NCI-H1694 treated with DMSO at 0.1 percent for 48 hours (cell line): ENCODE measurements around the gene HIC1.

Experiments used
- DNase-seq: peaks from one replicate; lab custom pipeline; 2025; lab: John Stamatoyannopoulos, UW

Gene HIC1

DNA sequence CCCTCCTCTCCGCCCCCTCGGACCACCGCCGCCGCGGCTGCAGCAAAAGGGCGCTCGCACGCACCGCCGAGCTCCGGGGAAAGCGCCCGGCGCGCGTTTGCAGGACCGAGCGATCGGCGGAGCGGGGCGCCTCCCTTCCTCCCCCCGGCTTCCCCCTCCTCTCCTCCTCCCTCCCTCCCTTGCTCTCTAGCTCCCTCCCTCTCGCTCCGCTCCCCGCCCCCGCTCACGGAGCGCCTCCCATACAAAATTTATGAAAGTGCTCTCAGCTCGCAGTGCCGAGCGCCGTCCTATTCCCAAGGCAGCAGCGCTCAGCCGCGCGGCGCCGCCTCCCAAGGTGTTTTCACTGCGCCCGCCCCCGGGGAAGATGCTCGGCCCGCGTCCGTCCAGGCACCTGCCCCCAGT is 29.7 kb upstream of the HIC1 start, which contains the start of gene RTN4RL1:
Gene RTN4RL1, minus strand, starts transcription at position 115 of the 402 bp plus-strand sequence. CDS start 469 bp downstream, outside the sequence.
- DNase-seq: peak; percentile 73

DNA sequence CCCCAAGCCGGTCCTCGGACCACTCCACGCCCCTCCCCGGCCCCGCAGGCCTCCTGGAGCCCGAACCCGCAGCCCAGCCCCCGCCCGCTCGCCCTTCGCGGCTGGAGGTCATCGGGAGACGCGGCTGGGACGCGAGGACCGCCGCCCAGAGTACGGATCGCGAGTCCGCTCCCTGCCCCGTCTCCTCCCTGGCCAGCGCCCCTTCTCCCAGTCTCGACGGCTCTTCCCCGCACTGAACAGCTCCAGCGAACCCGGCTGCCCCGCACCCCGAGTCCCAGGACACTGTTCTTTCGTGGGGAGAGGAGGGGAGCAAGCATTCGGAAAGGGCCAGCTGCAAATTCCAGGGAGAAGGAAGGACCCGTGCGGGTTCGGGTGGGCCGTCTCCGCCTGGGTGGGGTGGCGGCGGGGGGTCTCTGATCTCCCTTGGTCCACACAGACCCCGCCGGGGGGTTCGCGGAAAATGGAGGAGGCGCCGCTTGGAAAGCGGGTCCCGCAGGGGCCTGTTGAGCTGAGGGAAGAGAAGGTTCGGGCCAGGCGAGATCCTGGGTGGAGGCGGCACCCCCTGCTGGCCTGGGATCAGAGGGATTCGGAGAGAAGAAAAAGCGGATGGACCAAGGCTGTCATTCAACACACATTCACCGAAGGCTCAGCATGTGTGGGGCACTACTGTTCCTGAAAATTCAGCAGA is 29.1 kb upstream of the HIC1 start:
- DNase-seq: peak; percentile 85

DNA sequence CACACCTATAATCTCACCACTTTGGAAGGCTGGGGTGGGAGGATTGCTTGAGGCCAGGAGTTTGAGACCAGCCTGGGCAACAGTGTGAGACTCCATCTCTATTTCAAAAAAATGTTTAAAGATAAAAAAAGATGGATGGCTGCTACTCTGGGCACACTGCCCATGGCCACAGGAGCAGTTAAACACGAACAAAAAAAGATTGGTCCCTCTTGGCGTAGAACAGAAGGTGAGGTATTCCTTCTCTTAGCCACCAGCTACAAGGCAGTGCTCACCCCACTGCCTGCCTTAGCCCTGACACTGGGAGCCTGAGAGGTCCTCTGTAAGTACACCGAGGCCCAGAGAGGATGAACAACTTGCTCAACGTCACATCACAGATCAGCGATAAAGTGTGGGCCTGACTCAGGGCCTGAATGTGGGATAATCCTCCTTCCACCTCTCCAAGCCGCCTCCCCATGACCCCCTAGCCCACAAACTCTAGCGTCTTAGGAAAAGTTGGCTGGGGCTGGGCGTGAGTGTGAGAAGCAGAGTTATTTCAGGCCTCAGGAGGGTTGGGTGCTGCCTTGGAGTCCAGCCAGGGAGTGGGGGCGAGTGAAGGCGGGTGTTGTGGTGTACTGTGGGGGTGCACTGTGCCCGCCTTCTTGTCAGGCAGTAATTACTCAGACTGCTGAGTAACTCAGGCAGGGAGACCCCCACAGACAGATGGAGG is 27.2 kb upstream of the HIC1 start:
- no peak for DNase-seq

- DNase-seq: no peak
Observed at GRCh38 chr17:2028234-2028614, 26.7 kb upstream of the HIC1 start.

- DNase-seq: no peak
Observed at GRCh38 chr17:2028737-2029136, 26.2 kb upstream of the HIC1 start.

GRCh38 chr17:2029911-2030778 is 24.8 kb upstream of the HIC1 start, which contains the start of gene DPH1:
DPH1 (plus strand) TSS chr17:2030153; CDS start chr17:2030170, 17 bp downstream.
- DNase-seq: peak; percentile 83

GRCh38 chr17:2030779-2031163 is 24.1 kb upstream of the HIC1 start:
- no peak for DNase-seq

DNA sequence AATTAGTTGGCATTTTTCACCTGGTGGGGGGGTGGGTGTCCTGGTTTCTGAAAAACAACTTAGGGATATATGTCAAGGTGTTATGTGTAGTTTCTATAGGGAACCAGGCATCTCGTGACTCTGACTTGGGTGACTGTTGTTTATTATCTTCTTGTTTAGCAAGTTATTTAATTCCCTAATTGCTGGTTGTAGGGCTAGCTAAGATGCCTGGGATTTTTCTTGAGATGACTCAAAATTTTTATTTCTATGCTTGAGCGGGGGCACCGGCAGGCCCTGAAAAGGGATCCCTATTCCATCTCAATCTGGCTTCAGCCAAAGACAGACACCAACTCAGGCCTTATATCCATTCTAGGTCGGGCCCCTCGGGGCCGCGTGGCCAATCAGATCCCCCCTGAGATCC is 21.8 kb upstream of the HIC1 start:
- DNase-seq: no peak

DNA sequence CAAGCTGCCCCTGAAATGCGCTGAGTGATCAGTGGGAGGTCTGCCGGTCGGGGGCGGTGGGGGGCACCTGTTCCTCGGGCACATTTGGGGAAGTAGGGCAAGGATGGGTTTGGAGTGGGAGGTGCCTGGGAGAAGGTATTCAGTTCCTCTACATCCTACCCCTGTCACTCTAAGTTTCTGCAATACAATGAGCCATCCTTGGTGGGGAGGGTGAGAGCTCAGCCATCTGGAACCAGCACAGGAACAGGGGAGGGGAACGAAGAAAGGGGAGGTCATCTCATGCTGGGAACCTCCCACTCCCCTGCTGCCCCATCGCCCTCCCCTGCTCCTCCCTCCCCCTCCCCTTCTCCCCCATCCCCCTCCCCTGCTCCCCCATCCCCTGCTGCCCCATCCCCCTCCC is 20.7 kb upstream of the HIC1 start:
- DNase-seq: peak; percentile 31

DNA sequence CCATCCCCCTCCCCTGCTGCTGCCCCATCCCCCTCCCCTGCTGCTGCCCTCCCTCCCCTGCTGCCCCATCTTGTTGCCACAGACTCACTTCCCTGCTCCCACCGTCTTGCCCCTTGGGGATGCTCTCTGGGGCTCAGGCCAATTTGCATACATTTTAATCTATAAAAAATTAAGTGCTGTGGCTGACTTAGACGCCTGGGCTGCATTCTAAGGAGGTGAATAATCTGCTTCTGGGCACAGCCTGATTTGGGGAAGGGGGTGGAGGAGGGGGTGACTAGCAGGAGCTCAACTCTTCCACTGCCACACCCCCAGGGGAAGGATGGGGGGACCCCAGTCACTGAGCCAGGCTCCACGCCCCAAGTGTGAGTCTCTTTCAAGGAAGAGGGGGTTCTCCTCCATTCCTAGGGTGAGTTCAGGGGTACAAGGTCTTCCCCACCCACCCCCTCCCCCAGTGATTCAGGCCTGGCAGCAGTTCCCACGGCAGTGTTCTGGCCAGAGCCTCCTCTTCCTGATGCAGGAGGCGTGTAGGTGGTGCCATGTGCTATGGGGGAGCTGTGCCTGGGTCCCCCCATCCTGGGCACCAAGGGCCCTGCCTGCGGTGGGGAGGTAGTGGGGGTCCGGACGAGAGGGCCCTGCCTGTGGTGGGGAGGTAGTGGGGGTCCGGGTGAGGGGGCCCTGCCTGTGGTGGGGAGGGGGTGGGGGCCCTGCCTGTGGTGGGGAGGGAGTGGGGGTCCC is 19.9 kb upstream of the HIC1 start:
- DNase-seq: no peak

DNA sequence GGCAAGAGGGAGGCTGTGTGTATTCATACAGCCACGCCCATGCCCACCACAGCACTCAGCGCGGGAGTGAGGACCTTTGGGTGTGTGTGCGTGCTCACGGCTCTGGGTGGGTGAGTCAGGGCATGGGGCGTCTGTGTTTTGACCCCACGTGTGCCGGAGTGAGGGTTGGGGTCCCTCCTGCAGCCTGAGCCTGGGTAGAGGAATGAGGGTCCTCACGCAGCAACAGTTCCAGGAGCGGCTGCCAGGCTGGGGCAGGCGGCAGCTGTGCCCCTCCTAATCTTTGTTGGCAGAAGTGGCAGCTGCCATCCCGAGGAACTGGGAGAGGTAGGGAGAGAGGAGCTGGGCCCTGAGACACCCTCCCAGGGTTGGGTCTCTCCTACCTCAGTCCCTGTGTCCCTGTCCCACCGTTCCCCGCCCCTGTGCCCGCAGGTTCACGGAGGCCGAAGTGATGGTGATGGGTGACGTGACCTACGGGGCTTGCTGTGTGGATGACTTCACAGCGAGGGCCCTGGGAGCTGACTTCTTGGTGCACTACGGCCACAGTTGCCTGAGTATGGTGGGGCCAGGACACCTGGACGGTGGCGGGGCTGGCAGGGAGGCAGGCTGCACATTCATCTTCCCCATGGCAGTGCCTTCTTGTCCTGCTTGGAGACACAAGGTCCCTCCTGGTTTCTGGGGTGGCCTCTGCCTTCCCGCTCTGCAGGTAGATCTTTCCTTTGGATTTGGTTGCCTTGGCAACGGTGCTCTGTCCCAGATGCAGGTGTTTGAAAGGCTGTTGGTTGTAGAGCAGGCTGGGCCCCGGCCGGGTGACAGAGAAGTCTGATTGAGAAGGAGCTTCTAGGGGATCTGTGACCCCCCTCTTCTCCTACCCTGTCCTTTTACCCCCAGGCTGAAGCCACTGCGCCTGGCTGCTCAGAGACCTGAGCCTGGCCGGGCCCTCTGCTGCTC is 19.1 kb upstream of the HIC1 start:
- no peak for DNase-seq

- DNase-seq: no peak
Observed at GRCh38 chr17:2037155-2037554, 17.7 kb upstream of the HIC1 start.

GRCh38 chr17:2040219-2040827 is 14.6 kb upstream of the HIC1 start:
- no peak for DNase-seq

GRCh38 chr17:2040942-2041560 is 13.9 kb upstream of the HIC1 start:
- DNase-seq: peak; percentile 35

DNA sequence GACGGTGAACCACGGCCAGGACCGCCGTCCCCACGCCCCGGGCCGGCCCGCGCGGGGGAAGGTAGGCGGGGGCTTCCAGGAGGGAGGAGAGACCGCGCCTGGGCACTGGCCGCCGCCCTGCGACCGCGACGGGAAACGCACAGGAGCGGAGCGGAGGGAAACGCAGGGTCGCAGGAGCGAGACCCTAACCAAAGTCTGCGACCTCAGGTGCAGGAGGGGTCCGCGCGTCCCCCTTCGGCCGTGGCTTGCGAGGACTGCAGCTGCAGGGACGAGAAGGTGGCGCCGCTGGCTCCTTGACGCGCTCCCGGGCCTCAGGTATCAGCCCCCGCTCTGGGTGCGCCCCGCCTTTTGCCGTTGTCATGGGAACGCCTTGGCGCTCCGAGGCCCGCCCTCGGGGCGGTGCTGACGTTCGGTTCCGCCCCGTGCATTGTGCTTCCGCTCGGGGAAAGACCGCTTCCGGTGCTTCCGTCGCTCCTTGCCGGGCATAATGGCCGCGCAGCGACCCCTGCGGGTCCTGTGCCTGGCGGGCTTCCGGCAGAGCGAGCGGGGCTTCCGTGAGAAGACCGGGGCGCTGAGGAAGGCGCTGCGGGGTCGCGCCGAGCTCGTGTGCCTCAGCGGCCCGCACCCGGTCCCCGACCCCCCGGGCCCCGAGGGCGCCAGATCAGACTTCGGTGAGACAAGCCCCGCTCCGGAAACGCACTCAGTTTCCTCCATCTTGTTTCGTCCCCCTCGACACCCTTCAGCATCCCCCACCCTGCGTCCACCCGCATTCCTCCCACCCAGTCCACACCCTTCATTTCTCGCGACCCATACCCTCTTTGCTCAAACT is 13.1 kb upstream of the HIC1 start, which contains the start of gene OVCA2:
Gene OVCA2, plus strand, starts transcription at position 462 of the 829 bp plus-strand sequence. Its CDS starts 26 bp downstream, at position 488.
- peak; percentile 88 for DNase-seq

- peak; percentile 23 for DNase-seq
Observed at GRCh38 chr17:2042390-2042847, 12.5 kb upstream of the HIC1 start.

- no peak for DNase-seq
Observed at GRCh38 chr17:2042933-2043332, 12.0 kb upstream of the HIC1 start.

DNA sequence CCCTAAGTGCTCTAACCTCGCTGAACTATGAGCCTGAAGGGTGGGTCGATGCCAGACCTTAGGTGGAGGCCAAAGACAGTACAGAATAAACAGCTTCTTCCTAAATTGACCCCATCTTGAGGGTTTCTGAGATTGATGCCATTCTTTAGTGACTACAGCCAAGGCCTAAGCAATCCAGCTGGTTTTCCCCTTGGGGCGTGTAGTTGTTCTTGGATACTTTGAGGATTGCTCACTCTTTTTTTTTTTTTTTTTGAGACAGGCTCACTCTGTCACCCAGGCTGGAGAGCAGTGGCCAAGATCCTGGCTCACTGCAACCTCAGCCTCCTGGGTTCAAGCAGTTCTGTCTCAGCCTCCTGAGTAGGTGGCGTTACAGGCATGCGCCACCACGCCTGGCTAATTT is 11.1 kb upstream of the HIC1 start:
- no peak for DNase-seq
